Right lobe of liver (tissue), 6 donors: ENCODE data around the gene PRM1. TPM values are rescaled to one million over a fixed set of nuclear protein-coding genes. Genes with fewer than 3 reads are reported as not detected.
A peak's percentile ranks its signal among the peaks of the same experiment; 100 is the strongest.

Experiments used
- ATAC-seq, 4 donors: fragments of 200-7000 bp; cut with Tn5 transposase; one replicate each; pipeline ENCODE4 v1.9.1; 2020; ENCODE audit warnings: mild to moderate bottlenecking in 4 of 4, moderate library complexity in 4 of 4
- DNase-seq, 3 donors: peaks; one replicate each; pipeline ENCODE4 v3.0.0-alpha.2; 2020
- H3K27ac ChIP-seq, 3 donors: fragments of 200-600 bp; one replicate each; pipeline ENCODE4 v1.8.0; 2022
- H3K27me3 ChIP-seq, 2 donors: fragments of 200-600 bp; one replicate each; pipeline ENCODE4 v1.8.0; 2022
- H3K36me3 ChIP-seq, 4 donors: fragments of 200-600 bp; sonication (generic) in 1 of 4; one replicate each; pipeline versions ENCODE4 v1.5.1 to v1.8.0; 2017 to 2022; ENCODE audit warnings: control low read depth in 1 of 4
- H3K4me1 ChIP-seq, 4 donors: fragments of 200-600 bp; sonication (generic) in 1 of 4; one replicate each; pipeline versions ENCODE4 v1.5.1 to v1.8.0; 2017 to 2022; ENCODE audit warnings: control low read depth in 1 of 4
- H3K4me3 ChIP-seq, 3 donors: fragments of 200-600 bp; one replicate each; pipeline ENCODE4 v1.8.0; 2022
- H3K9me3 ChIP-seq, 4 donors: fragments of 200-600 bp; sonication (generic) in 1 of 4; one replicate each; pipeline versions ENCODE4 v1.5.1 to v1.8.0; 2017 to 2022; ENCODE audit warnings: control low read depth in 1 of 4
- CTCF ChIP-seq, 4 donors: fragments of 200-600 bp in 3 of 4; fragments of 450-650 bp in 1 of 4; IDR thresholded peaks; one replicate each; pipeline versions ENCODE4 v1.5.1 to v1.8.0; 2016 to 2022; ENCODE audit warnings: antibody characterized with exemption in 4 of 4, mild to moderate bottlenecking in 2 of 4
- POLR2A ChIP-seq: fragments of 450-650 bp; IDR thresholded peaks from one replicate; pipeline ENCODE4 v1.6.1; 2017; ENCODE audit warnings: antibody characterized with exemption, mild to moderate bottlenecking
- whole genome bisulfite sequencing: methylation state at CpG from one replicate; pipeline ENCODE4 v1.1.6; 2018; ENCODE audit warnings: low coverage, low lambda C conversion rate; ENCODE audit not compliant: insufficient coverage; ENCODE audit errors: missing lambda C conversion rate; 5-methylcytosine and 5-hydroxymethylcytosine counted together
- intact Hi-C, 2 donors: fragments of 100-400 bp; cut with DNase I; formaldehyde crosslinking; loops; one replicate each; pipeline versions ENCODE4 v1.11.2 to v1.14.1; 2022
- total RNA-seq, 6 experiments: library from RNA; depleted of rRNA in 2 of 6; stranded (reverse); fragments of >200 nt in 2 of 6; fragmentation: NEBNext Ultra II Directional in 3 of 6; extraction: Animal tissue kit (Norgen Biotek cat#: 25700) in 3 of 6; gene quantifications; one replicate each; pipeline versions ENCODE4 v1.1.0 to v1.2.4, GENCODE V29; 2016 to 2023
- donor health status: DM: no; HTN: yes; CAD: no.
- donor health status: DM: no; HTN: no; CAD: no.
- donor health status: DM: no; HTN: no; CAD: no.
- donor health status: DM: no; HTN: yes; CAD: no.
- donor health status: DM: no; HTN: yes; CAD: no.

Gene PRM1
- total RNA-seq, 6 experiments from 2014 or later: not detected

- Histone ChIP-seq H3K9me3 (no peaks in the 10 kb centered on the region), H3K4me1 (peaks cover 0 to 11% (median 4%) of the 10 kb centered on the region in 4 donors), H3K36me3 (no peaks in the 10 kb centered on the region), H3K4me3 (no peak overlapping the region), H3K27me3 (no peaks in the 10 kb centered on the region), H3K27ac (no peak overlapping the region)
- no peak for ATAC-seq
- WGBS: 78% methylated on average over 5 of the region's 8 CpGs
- no peak for DNase-seq
- intact Hi-C loops: loop anchor here in 1 of 2 donors (10.0 kb wide), 1 partner anchor 48 kb away; no protein-coding TSS in a partner anchor
- no peak for TF ChIP-seq CTCF (IDR thresholded peaks at IDR 0.05)
- TF ChIP-seq POLR2A: no peak
Measured at GRCh38 chr16:11252482-11252931, 28.6 kb downstream of the PRM1 start.

GRCh38 chr16:11251525-11252481 is 29.3 kb downstream of the PRM1 start:
- intact Hi-C loops: loop anchor here in 1 of 2 donors (10.0 kb wide), 1 partner anchor 47 kb away; no protein-coding TSS in a partner anchor
- Histone ChIP-seq H3K4me3 (no peak overlapping the region), H3K27me3 (no peaks in the 10 kb centered on the region), H3K9me3 (no peaks in the 10 kb centered on the region), H3K4me1 (peaks cover 0 to 10% (median 4%) of the 10 kb centered on the region in 4 donors), H3K27ac (no peak overlapping the region), H3K36me3 (no peaks in the 10 kb centered on the region)
- DNase-seq (peak in 1 of 3 donors; percentile 41), ATAC-seq (no peak)
- 71% methylated on average over 9 of the region's 18 CpGs for WGBS
- TF ChIP-seq POLR2A (no peak), CTCF (IDR thresholded peaks at IDR 0.05) (no peak)

GRCh38 chr16:11250786-11251524 is 30.2 kb downstream of the PRM1 start:
- H3K27ac ChIP-seq: no peak overlapping the region
- no peak for ATAC-seq

More at GRCh38 chr16:11250786-11251524, 30.2 kb downstream of the PRM1 start:
- no peak for DNase-seq
- H3K4me3 ChIP-seq: no peak overlapping the region
- intact Hi-C loops: loop anchor here in 1 of 2 donors (10.0 kb wide), 1 partner anchor 46 kb away; no protein-coding TSS in a partner anchor
- 97% methylated on average over 8 of the region's 10 CpGs for WGBS
- H3K4me1 ChIP-seq: peaks cover 0 to 13% (median 4%) of the 10 kb centered on the region in 4 donors
- H3K36me3 ChIP-seq: no peaks in the 10 kb centered on the region
- no peak for TF ChIP-seq CTCF (IDR thresholded peaks at IDR 0.05)
- no peak for TF ChIP-seq POLR2A
- no peaks in the 10 kb centered on the region for H3K27me3 ChIP-seq
- no peaks in the 10 kb centered on the region for H3K9me3 ChIP-seq
